SHP77 treated with DMSO at 0.1 percent for 48 hours (cell line): ENCODE results near the gene SLC9B2.

Source experiments
- DNase-seq: peaks from one replicate; lab custom pipeline; 2025; lab: John Stamatoyannopoulos, UW

Gene SLC9B2

DNA sequence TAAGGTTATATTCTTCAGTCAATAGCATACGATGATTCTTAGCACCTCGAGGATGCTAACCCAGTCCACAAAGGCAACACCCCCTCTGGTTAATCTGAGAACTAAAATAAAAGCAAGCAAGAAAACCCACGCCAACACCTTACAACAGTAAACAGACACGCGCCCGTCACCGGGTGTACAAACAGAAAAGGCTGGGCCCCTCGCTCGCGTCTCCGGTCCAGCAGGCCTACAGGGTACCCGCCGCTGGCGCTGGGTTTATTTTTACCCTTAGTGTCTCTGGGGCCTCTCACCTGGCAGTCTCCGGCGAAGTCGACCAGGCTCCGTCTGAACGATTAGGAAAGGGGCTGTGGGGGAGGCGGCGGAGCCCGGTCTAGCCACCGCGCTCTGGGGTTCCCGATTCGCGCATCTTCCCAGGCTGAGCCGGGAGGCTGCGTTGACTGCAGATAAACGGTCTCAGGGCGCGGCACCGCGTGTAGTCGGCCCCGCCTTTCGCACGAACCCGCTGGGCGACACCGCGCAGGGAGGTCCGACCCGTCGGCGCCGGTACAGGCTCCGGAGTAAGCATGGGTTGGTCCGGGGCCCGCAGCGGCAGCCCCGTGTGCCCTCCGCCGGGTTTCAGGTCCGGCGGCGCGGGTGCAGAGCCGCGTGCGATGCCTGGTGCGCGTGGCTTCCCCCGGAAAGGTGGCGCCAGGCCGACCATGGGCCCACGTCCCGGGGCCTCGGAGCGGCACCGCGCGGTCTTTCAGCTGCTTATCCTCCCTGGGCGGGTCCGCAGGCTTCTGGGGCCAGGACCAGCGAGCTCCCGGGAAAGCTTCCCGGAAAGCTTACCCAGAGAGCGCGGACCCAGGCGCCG lies 441 bp downstream of the SLC9B2 start:
- DNase-seq: no peak

DNA sequence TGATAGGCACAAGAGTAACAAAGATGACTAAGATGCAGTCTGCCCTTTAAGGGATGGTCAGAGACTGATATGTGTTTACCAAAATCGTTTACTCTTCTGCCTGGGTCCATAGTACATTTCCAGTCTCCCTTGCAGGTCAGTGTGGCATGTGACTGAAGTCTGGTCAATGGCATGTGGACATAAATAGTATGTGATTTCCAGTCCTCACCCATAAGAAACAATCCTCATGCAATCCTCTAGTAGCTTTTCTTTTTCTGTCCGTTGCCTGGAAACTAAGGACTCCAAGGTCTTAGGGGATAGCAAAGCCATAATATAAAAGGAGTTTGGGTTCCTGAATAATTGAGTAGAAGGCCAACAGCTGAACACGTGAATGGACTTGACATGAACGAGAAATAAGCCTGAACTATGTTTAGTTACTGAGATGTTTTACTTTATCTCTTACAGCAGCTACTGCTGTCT lies 1.1 kb downstream of the SLC9B2 start:
- DNase-seq: no peak

DNA sequence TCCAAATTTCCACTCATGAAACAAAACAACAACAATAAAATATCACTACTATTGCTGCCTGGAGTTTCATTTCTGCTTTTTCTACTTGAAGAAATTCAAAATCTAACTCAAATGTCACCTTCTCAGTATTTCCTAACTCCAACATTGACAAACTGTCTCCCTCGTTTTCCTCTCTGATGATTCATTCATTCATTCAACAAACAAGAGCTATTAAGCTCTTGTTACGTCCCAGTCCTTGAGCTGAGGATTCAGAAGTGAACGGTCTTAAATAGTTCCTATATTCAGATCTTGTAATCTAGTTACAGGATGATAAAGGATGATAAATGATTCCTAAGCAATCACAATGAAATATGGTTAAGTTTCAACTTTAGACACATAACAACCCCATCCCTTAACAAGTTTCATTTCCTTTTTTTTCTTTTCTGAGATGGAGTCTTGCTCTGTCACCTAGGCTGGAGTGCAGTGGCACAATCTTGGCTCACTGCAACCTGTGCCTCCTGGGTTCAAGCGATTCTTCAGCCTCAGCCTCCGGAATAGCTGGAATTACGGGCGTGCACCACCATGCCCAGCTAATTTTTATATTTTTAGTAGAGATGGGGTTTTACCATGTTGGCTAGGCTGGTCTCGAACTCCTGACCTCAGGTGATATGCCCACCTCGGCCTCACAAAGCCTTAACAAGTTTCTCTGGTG lies 1.7 kb downstream of the SLC9B2 start:
- DNase-seq: no peak

DNA sequence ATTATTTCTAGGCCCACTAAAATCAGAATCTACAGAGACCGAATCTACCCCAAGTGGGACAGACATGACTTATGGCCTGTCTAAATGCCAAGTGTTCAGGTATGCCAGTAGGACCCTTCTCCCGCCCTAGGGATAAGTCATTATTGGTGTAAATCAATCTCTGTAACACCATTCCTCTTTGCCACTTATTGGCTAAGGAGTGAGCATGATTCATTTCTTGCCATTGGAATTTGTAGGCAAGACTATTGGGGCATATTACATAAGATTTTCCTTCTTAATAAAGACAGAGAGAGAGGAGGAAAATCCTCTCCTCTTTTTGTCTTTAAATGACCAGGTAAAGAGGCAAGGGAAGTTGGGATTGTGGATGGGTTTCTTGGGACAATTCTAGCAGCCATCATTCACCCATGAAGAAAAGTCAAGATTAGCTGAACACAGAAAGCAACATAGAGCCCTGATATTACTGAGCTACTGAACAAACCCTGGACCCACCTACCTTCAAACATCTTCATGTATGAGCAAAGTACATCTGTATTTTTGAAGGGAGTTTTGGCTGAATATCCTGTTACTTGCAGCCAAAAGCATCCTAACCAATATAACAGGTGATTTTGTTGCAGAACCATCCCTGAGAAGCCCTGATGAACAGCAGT lies 2.6 kb downstream of the SLC9B2 start:
- no peak for DNase-seq

DNA sequence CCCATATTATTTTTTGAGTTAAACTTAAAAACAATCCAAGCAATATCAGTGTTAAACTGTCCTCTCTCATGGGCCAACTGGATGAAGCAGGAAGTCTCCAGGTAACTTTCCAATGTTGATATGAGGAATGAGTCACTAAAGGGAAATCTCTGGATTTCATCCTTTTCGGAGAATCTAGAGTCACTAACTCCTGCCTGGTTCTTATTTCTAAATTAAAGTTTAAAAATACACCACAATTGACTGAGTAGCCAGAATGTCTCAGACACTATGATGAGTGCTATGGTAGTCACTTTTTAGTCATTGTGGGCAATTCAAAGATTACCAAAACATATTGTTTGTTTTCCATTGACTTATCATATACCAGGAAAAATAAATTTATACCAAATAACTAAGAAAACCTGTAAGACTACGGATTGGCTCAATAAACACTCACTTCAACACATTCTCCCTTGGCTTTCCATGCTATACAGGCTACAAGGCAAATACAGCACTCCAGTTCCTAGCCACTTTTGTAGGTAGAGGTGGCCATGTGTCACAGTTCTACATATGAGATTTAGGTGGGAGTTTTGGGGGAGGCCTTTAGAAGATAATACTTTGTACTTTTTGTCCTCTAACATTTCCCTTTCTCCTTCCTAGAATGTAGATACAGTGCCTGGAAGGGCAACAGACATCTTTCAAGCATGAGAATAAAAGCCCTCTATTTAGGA lies 8.6 kb downstream of the SLC9B2 start:
- DNase-seq: no peak

DNA sequence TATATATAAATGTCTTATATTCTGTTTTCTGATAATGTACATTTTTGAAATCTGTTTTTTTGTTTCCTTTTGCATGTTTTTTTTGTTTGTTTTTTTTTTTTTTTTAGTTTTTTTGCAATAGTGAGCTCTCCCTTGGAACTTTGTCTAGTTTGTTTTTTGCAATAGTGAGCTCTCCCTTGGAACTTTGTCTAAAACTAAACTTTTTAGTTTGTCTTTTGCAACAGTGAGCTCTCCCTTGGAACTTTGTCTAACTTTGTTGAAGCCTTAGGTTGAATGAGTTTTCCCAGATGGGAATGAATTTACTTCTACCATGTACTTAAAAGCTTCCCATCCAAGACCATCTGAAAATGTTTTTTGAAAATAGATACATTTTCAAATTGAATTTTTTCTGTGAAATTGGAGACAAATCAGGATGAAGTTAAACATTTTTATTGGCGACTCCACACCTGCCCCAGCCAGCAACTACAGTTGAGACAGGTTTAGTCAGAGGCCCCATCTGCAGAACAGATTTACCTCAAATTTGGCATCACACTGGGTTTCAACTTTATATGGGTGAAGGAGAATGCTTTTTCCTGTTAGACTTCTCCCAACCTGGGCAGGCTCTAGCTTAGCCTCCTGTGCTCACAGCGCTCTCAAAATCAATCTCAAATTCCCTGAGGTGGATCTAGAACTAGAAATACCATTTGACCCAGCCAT lies 16.0 kb downstream of the SLC9B2 start:
- DNase-seq: no peak

DNA sequence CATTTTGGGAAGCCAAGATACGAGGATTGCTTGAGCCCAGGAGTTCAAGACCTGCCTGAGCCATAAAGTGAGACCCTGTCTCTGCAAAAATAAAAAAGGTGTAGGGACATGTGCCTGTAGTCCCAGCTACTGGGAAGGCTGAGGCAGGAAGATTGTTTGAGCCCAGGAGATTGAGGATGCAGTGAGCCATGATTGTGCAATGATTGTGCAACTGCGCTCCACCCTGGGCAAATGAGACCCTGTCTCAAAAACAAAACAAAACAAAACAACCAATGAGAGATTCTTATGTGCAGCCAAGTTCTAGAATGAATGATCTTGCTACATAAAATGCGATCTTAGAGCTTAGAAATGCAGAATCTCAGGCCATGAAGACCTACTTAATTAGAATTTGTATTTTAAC lies 22.5 kb downstream of the SLC9B2 start:
- no peak for DNase-seq

DNA sequence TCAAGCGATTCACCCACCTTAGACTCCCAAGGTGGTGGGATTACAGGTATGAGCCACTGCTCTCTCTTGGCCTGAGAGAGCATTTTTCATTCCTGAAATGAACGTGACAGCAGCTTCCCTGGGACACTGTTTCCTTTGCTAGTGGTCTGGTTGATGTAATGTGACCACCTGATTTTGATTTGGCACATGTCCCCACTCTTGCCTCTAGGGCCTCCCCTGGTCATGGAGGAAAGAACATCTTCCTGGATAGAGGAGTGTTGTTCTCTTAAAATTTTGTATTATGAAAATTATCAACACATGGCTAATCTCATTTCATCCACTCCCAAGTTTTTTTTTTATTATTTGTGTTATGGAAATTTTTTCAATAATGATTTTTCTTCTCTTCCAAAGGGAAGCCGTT lies 23.8 kb downstream of the SLC9B2 start:
- DNase-seq: no peak

DNA sequence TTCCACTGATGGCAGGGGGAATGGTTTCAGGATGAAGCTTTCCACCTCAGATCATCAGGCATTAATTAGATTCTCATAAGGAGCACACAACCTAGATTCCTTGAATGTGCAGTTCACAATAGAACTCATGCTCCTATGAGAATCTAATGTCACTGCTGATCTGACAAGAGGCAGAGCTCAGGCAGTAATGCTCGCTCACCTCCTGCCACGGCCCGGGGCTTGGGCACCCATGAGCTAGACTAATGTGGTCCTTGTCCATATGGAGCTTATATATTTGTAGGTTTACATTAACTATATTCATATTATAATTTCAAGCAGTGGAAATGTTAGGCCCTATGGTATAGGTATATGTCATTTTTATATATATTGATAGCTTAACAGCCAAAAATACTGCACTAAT lies 24.4 kb downstream of the SLC9B2 start:
- DNase-seq: no peak

DNA sequence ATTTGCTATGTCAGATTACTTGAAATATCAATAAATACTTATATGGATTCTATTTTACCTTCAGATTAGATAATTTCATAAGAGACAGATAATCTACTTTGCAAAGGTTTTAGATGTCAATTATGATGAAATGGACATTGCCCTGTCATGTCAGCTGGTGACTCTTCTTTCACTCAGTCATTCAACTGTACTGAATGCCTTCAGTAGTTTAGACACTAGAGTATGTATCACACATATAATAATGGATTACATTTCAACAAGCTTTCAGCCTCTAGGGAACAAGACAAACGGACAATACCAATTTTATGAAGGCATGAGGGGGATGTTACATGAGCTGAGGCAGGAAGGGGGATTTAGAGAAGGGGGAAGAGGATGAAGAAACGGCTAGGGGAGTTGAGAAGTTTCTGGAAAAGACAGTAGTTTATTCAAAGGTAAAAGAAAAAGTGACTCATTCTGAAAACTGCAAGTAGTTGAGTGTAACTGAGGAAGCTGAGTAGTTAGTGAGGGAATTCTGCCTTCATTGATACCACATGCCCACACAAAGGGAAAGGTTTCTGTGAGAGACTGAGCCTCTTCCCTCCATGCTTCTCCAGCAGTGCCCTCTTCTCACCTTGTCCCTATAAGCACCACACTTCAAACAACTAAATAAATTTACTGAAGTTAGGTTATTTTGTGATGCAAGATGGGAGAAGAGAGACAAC lies 25.7 kb downstream of the SLC9B2 start:
- no peak for DNase-seq

DNA sequence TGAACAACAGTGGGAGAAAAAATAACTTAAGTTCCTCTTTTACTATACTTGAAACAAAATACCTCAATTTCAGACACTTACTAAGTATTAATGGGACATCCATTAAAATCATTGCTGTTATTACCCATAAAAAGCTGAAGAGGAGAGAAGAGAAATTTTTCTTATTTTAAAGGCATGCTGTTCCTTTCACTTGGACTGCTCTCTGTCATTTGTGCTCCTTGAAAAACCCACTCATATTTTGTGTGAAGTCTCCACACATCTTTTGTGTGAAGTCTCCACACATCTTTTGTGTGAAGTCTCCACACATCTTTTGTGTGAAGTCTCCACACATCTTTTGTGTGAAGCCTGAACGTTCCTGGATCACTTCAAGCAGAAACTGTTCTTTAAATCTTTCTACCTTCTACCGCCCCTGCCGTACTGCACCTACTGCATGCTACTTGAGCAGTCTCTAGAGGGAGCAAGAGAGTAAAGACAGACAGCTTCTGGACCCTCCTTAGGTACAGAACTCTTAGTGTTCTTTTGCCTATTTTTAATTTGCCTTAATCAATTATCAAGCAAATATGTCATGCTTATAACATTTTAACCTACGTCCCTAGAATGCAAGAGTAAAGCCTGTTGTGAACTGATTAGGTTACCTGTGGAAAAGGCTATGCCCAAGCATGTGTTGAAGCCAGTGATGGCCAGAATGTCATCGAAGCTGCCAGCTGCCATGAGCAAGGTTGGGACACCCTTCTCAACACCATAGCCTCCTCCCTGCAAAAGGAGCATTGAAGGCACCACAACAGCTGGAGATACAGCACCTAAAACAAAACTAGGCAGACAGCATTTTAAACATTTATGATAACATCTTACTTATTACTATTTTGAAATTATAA lies 29.9 kb downstream of the SLC9B2 start:
- peak; percentile 3 for DNase-seq

DNA sequence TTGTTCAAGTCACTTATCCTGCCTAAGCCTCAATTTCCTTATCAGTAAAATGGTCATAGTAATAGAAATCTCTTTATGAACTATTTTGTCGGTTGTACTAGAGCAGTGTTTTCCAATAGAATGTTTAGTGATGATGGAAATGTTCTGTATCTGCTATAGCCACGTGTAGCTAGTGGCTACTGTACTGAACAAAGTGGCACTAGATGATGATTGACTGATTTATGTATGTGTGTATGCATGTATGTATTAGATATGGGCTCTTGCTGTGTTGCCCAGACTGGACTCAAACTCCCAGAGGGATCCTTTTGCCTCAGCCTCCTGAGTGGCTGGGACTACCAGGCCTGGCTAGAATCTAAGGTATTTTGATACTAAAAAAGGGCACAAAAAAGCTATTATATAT lies 32.4 kb downstream of the SLC9B2 start:
- no peak for DNase-seq

DNA sequence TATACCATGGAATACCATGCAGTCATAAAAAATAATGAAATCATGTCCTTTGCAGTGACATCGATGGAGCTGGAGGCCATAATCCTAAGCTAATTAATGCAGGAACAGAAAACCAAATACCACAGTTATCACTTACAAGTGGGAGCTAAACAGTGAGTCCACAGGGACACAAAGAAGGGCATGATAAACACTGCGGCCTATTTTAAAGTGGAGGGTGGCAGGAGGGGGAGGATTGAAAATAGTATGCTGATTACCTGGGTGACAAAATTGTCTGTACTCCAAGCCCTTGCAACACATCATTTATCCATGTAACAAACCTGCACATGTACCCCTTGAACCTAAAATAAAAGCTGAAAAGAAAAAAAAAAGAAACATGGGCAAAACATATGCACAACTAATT lies 40.4 kb downstream of the SLC9B2 start:
- no peak for DNase-seq

DNA sequence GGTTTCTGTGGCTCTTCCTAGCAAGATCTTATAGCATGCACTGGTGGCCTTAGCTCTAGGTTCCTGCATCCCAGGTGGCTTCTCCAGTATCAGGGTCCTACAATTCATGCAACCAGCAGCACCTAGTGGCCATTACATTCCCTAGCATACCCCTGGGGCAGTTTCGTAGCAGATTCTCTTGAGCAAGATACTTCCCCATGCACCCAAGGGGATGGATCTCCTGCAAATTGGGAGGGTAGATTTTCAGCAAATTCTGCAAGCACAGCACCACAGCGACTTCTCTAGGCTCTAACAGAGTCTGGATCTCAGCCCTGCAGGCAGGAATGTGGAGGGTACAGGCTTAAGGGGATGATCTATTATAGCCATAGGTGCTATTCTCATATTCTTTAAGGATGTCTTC lies 44.0 kb downstream of the SLC9B2 start:
- DNase-seq: no peak

DNA sequence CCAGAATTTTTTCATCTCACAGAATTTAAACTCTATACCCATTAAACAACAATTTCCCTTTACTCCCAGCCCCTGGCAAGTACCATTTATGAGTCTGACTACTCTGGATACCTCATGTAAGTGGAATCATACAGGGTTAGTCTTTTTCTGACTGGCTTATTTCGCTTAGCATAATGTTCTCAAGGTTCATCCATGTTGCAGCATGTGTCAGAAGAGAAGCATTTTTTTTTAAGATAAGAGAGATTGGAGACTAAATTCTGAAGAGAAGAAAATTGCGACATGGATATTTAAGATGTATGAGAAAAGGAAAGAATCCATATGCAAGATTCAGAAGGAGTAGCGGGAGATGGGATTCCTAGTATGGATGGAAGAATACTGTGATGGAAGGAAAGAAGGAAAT lies 45.8 kb downstream of the SLC9B2 start:
- DNase-seq: no peak

DNA sequence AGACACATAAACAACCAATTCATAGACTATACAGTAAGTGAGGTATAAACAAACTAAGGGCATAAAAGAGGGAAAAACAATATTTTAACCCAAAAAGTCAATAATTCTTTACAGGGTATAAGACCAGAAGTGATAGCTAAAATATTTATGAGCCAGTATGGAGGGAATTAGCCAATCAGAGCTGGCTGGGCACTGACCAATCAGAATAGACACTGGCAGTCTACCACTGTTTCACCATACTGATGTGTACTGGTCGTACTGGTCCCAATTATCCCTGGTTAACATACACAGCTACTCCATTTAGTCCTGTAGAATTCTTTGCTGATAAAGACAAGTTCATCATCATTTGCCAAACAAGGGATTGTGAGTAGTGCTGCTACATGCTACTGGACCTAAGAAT lies 47.3 kb downstream of the SLC9B2 start:
- no peak for DNase-seq

DNA sequence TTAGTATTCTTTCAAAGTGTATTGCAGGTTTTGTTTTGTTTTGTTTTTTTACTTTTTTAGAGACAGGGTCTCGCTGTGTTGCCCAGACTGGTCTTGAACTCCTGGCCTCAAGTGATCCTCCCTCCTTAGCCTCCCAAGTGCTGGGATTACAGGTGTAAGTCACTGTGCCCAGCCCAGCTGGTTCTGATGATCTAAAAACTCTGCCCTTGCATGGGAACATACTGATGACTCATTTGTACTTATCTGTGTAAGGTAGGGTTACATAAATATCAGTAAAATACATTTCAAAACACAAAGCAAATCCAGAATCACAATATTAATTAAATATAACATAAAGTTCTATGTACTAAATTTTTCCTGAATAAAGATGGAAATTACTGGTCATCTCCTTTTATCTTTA lies 49.7 kb downstream of the SLC9B2 start:
- DNase-seq: no peak

DNA sequence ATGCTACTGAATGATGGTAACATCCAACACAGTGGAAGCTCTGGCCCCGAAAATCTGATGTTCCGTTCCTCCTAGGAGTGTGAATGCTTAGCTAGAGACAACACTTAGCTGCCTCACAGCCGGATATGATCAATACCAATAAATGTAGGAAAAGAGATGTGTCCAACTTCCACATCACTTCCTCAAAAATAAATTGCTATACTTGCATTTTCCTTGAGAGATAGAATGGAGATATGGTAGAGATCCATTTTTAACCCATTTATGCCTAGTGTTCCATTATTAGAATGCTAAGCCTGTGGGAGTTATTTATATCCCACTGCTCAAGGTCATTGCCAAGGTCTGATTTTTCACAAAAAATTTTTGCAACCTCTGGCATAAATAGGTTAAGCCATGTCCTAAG lies 51.6 kb downstream of the SLC9B2 start:
- DNase-seq: no peak

DNA sequence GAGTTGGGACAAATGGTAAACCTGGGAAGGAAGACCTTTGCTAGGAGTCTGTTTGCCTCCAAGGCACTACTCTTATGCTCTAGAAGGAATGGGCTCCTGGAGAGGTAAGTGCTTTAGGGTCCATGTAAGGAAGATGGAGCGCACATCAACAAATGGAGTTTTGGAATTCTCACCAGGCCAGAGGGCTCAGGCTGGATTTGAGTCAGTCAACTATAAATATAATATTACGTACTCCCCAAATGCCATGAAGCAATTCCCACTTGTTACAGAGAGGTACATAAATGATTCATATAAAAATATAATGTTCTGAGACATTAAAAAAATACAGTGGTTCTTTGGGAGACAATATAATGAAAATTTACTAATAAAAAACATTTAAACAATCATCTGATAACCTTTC lies 55.4 kb downstream of the SLC9B2 start:
- DNase-seq: no peak
